HG02623 (cell line): Measurements from ENCODE around the gene CENPO.

Source experiments
- ATAC-seq: cut with Tn5 transposase; IDR thresholded peaks from one replicate; pipeline ENCODE4 v1.9.1; 2021; ENCODE audit warnings: moderate library complexity; ENCODE audit not compliant: unreplicated experiment

CENPO gene

GRCh38 chr2:24857746-24858145, 64.5 kb downstream of the CENPO start:
- no peak for ATAC-seq

- no peak for ATAC-seq
Observed at GRCh38 chr2:24858996-24859395, 65.8 kb downstream of the CENPO start.

DNA sequence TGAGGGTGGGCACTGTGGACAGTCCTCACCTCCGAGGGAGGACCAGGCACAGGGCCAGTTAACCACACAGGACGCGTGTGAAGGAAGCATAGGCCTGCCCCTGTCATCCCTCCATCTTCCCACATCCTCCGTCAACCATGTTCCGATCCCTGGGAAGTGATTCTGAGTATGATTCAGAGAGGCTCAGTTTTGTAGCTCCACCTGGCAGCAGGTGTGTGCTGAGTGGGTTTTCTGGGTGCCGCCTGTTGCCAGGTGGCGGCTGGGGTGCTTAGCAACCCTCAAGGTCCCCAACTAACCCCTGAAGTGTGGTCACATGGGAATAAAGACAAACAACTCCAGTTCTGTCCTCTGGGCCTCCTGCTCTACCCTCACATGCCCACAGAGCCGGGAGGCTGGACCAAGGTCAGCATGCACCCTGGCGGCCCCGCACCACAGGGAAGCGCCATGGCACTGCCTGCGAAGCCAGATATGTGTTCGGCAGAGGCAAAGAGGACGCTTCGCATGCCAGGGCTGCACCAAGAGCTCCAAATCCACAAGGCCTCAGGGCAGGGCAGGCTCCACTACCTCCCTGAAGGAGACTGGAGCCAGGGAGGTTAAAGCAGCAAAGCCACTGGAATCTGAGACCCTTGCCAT, 66.9 kb downstream of the CENPO start:
- ATAC-seq: no peak

GRCh38 chr2:24860631-24861030, 67.4 kb downstream of the CENPO start:
- no peak for ATAC-seq

GRCh38 chr2:24861500-24861899, 68.3 kb downstream of the CENPO start:
- ATAC-seq: no peak

GRCh38 chr2:24863641-24864040, 70.4 kb downstream of the CENPO start:
- no peak for ATAC-seq

DNA sequence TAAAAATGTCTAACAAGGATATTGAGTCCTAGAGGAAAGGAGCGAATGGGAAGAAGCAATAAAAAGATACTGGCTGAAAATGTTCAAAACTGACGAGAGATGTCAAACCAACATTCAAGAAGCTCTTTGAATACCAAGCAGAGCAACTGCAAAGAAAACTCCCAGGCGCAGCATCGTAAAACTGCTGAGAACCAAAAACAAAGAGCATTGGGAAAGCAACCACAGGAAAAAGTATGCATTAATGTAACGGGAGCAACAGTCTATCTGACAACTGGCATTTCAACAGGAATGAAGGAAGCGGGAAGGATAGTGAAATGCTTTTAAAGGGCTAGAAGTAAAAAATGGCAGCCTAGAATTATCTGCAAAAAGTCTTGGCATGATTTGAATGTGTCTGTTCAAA, 73.7 kb downstream of the CENPO start:
- no peak for ATAC-seq

- no peak for ATAC-seq
Observed at GRCh38 chr2:24870440-24870839, 77.2 kb downstream of the CENPO start.

DNA sequence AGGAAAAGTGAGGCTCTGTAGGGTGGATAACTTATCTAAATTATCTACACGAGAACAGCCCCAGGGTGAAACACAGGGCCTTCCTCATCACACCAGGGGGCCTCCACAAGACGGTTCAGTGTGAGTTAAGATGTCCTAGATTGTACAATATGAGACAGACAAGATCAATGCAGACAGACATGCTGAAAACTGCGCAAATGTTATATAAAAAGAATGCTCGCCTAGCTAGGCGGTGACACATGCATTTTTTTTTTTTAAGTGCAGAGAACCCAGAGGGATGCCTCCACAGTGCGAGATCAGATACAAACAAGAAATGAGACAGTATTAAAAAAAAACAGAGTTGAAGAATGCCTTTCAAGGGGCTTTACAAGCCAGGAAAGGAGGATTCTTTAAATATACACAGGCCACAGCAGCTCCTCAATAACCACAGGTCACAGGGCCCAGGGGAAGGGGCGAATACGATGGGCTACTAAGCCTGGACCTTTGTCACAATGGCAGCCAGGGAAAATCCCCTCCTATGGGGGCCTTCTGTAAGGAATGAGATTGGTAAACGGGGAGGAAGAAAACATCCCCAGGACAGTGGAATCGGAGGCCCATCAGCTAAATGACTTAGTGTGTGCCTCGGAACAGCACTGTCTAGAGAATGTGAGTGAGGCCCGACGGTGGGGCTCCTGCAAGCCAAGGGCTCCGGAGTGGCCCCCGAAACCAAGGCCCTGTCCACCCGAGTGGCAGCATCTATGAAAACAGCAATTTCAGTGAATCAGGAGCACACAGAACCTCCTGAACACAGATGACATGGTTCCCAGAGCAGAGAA, 77.9 kb downstream of the CENPO start:
- no peak for ATAC-seq

DNA sequence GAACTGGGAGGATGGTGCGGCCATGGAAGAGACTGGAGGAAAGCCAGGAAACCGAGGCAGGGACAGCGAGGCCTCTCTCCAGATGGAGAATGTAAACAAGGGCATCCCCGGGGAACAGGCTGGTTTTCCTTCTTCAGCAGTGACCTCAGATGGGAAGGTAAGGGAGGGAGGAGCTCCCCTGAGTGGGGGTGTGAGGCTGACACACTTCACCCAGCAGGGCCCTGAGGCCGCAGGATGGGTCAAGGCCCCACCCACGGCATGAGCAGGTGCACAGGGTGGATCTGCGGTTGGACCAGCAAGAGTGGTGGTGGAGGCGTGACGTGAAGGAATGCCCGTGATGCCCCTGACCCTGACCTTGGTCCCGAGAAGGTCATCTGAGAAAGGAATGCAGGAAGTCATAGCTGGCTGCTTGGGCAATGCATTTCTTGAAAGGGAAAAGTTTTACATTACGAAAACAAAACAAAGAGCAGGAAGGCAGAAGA, 78.7 kb downstream of the CENPO start:
- no peak for ATAC-seq
